GM19395 (cell line): ENCODE results near the gene USP17L19.
"Not testable (repeated sequence)": the region's sequence is repeated elsewhere in the genome, so short reads cannot be mapped to it uniquely, and the experiment has no call there.

Experiments
- ATAC-seq: cut with Tn5 transposase; IDR thresholded peaks from one replicate; pipeline ENCODE4 v1.9.1; 2021; ENCODE audit warnings: mild to moderate bottlenecking, moderate library complexity; ENCODE audit not compliant: unreplicated experiment

Gene USP17L19, protein sequence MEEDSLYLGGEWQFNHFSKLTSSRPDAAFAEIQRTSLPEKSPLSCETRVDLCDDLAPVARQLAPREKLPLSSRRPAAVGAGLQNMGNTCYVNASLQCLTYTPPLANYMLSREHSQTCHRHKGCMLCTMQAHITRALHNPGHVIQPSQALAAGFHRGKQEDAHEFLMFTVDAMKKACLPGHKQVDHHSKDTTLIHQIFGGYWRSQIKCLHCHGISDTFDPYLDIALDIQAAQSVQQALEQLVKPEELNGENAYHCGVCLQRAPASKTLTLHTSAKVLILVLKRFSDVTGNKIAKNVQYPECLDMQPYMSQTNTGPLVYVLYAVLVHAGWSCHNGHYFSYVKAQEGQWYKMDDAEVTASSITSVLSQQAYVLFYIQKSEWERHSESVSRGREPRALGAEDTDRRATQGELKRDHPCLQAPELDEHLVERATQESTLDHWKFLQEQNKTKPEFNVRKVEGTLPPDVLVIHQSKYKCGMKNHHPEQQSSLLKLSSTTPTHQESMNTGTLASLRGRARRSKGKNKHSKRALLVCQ

DNA sequence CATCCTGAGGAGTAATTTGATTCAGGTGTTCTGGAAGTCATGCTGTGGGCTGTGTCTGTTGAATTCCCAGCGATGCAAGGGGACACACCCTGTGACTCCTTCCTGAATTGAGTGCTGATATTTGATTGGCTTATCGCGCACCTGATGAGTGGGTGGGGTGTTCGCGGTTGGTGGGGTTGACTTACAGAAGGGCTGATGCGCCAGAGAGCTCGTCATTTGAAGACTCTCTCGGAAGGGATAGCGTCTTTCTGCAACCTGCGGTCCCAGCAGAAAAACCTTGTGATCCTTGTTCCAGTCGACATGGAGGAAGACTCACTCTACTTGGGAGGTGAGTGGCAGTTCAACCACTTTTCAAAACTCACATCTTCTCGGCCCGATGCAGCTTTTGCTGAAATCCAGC is at the start of gene USP17L19:
TSS of gene USP17L19 (plus strand) at position 301 of the 400 bp plus-strand sequence. CDS start at position 301, 0 bp downstream.
- ATAC-seq = not testable (repeated sequence)

GRCh38 chr4:9210357-9210756 is 42.8 kb upstream of the USP17L19 start, which contains the start of gene USP17L10:
USP17L10 (plus strand) TSS chr4:9210657; CDS start chr4:9210657, 0 bp downstream.
- not testable (repeated sequence) for ATAC-seq

- ATAC-seq = not testable (repeated sequence)
Measured at GRCh38 chr4:9214701-9215100, 38.5 kb upstream of the USP17L19 start.

DNA sequence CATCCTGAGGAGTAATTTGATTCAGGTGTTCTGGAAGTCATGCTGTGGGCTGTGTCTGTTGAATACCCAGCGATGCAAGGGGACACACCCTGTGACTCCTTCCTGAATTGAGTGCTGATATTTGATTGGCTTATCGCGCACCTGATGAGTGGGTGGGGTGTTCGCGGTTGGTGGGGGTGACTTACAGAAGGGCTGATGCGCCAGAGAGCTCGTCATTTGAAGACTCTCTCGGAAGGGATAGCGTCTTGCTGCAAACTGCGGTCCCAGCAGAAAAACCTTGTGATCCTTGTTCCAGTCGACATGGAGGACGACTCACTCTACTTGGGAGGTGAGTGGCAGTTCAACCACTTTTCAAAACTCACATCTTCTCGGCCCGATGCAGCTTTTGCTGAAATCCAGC is 38.1 kb upstream of the USP17L19 start, which contains the start of gene USP17L11:
TSS of gene USP17L11 (plus strand) at position 301 of the 400 bp plus-strand sequence. CDS start at position 301, 0 bp downstream.
- not testable (repeated sequence) for ATAC-seq

- ATAC-seq = not testable (repeated sequence)
Measured at GRCh38 chr4:9219852-9220251, 33.3 kb upstream of the USP17L19 start, which contains the start of gene USP17L12. USP17L12 (plus strand) TSS chr4:9220152; CDS start chr4:9220152, 0 bp downstream.

- ATAC-seq = not testable (repeated sequence)
Measured at GRCh38 chr4:9224596-9224995, 28.6 kb upstream of the USP17L19 start, which contains the start of gene USP17L13. USP17L13 (plus strand) TSS chr4:9224896; CDS start chr4:9224896, 0 bp downstream.

DNA sequence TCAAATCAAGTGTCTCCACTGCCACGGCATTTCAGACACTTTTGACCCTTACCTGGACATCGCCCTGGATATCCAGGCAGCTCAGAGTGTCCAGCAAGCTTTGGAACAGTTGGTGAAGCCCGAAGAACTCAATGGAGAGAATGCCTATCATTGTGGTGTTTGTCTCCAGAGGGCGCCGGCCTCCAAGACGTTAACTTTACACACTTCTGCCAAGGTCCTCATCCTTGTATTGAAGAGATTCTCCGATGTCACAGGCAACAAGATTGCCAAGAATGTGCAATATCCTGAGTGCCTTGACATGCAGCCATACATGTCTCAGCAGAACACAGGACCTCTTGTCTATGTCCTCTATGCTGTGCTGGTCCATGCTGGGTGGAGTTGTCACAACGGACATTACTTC is 22.9 kb upstream of the USP17L19 start:
- not testable (repeated sequence) for ATAC-seq

DNA sequence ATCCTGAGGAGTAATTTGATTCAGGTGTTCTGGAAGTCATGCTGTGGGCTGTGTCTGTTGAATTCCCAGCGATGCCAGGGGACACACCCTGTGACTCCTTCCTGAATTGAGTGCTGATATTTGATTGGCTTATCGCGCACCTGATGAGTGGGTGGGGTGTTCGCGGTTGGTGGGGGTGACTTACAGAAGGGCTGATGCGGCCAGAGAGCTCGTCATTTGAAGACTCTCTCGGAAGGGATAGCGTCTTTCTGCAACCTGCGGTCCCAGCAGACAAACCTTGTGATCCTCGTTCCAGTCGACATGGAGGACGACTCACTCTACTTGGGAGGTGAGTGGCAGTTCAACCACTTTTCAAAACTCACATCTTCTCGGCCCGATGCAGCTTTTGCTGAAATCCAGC is 19.1 kb upstream of the USP17L19 start, which contains the start of gene USP17L15:
TSS of gene USP17L15 (plus strand) at position 301 of the 400 bp plus-strand sequence. CDS start at position 301, 0 bp downstream.
- ATAC-seq = not testable (repeated sequence)

DNA sequence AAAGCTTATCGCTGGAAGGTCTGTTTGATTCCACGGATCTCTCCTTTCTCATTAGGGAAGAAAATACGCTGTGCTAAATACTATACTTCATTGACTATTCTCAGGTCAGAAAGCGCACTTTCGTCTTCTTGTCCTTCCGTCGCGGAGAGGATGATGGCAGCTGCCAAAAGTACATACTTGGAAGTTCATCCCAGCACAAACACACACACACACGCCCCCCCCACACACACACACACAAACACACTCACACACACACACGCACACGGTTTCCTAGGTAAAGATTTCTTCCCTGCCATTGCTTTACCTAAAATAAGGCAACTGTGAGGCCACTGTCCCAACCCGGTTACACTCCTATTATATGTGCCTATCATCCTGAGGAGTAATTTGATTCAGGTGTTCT is 14.7 kb upstream of the USP17L19 start:
- ATAC-seq = not testable (repeated sequence)

DNA sequence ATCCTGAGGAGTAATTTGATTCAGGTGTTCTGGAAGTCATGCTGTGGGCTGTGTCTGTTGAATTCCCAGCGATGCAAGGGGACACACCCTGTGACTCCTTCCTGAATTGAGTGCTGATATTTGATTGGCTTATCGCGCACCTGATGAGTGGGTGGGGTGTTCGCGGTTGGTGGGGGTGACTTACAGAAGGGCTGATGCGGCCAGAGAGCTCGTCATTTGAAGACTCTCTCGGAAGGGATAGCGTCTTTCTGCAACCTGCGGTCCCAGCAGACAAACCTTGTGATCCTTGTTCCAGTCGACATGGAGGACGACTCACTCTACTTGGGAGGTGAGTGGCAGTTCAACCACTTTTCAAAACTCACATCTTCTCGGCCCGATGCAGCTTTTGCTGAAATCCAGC is 9.6 kb upstream of the USP17L19 start, which contains the start of gene USP17L17:
TSS of gene USP17L17 (plus strand) at position 301 of the 400 bp plus-strand sequence. CDS start at position 301, 0 bp downstream.
- ATAC-seq = not testable (repeated sequence)

DNA sequence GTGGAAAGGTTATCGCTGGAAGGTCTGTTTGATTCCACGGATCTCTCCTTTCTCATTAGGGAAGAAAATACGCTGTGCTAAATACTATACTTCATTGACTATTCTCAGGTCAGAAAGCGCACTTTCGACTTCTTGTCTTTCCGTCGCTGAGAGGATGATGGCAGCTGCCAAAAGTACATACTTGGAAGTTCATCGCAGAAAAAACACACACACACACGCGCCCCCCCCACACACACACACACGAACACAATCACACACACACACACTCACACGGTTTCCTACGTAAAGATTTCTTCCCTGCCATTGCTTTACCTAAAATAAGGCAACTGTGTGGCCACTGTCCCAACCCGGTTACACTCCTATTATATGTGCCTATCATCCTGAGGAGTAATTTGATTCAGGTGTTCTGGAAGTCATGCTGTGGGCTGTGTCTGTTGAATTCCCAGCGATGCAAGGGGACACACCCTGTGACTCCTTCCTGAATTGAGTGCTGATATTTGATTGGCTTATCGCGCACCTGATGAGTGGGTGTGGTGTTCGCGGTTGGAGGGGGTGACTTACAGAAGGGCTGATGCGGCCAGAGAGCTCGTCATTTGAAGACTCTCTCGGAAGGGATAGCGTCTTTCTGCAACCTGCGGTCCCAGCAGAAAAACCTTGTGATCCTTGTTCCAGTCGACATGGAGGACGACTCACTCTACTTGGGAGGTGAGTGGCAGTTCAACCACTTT is 5.1 kb upstream of the USP17L19 start, which contains the start of gene USP17L18:
TSS of gene USP17L18 (plus strand) at position 678 of the 728 bp plus-strand sequence. CDS start at position 678, 0 bp downstream.
- ATAC-seq = not testable (repeated sequence)

DNA sequence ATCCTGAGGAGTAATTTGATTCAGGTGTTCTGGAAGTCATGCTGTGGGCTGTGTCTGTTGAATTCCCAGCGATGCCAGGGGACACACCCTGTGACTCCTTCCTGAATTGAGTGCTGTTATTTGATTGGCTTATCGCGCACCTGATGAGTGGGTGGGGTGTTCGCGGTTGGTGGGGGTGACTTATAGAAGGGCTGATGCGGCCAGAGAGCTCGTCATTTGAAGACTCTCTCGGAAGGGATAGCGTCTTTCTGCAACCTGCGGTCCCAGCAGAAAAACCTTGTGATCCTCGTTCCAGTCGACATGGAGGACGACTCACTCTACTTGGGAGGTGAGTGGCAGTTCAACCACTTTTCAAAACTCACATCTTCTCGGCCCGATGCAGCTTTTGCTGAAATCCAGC is 4.6 kb downstream of the USP17L19 start, which contains the start of gene USP17L20:
TSS of gene USP17L20 (plus strand) at position 301 of the 400 bp plus-strand sequence. CDS start at position 301, 0 bp downstream.
- not testable (repeated sequence) for ATAC-seq

- ATAC-seq = not testable (repeated sequence)
Measured at GRCh38 chr4:9262572-9262971, 9.4 kb downstream of the USP17L19 start, which contains the start of gene USP17L21. USP17L21 (plus strand) TSS chr4:9262872; CDS start chr4:9262872, 0 bp downstream.

DNA sequence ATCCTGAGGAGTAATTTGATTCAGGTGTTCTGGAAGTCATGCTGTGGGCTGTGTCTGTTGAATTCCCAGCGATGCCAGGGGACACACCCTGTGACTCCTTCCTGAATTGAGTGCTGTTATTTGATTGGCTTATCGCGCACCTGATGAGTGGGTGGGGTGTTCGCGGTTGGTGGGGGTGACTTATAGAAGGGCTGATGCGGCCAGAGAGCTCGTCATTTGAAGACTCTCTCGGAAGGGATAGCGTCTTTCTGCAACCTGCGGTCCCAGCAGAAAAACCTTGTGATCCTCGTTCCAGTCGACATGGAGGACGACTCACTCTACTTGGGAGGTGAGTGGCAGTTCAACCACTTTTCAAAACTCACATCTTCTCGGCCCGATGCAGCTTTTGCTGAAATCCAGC is 14.1 kb downstream of the USP17L19 start, which contains the start of gene USP17L22:
TSS of gene USP17L22 (plus strand) at position 301 of the 400 bp plus-strand sequence. CDS start at position 301, 0 bp downstream.
- not testable (repeated sequence) for ATAC-seq

DNA sequence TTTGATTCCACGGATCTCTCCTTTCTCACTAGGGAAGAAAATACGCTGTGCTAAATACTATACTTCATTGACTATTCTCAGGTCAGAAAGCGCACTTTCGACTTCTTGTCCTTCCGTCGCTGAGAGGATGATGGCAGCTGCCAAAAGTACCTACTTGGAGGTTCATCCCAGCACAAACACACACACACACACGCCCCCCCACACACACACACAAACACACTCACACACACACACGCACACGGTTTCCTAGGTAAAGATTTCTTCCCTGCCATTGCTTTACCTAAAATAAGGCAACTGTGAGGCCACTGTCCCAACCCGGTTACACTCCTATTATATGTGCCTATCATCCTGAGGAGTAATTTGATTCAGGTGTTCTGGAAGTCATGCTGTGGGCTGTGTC is 18.5 kb downstream of the USP17L19 start:
- ATAC-seq = not testable (repeated sequence)
